Karpas-422 (cell line): ENCODE results near the gene B9D1. TPM values are rescaled to one million over a fixed set of nuclear protein-coding genes. Genes with fewer than 3 reads are reported as not detected.

Experiments
- DNase-seq: peaks from one replicate; pipeline ENCODE4 v3.0.0-alpha.2; 2015
- H2AFZ ChIP-seq: fragments of 200-600 bp; sonication (generic); 2 replicates; pipeline ENCODE4 v1.6.1; 2014; ENCODE audit warnings: antibody characterized with exemption, low read length, mixed read lengths
- H3K27ac ChIP-seq: fragments of 200-600 bp; sonication (generic); 2 replicates; pipeline ENCODE4 v1.5.1; 2014; ENCODE audit warnings: mild to moderate bottlenecking, low read length, moderate library complexity
- H3K27me3 ChIP-seq: fragments of 200-600 bp; sonication (generic); 2 replicates; pipeline ENCODE4 v1.6.1; 2014; ENCODE audit warnings: low read length, mixed read lengths
- H3K36me3 ChIP-seq: fragments of 200-600 bp; sonication (generic); 2 replicates; pipeline ENCODE4 v1.6.1; 2014; ENCODE audit warnings: low read length, mixed read lengths; ENCODE audit not compliant: insufficient read depth
- H3K4me1 ChIP-seq: fragments of 200-600 bp; sonication (generic); 2 replicates; pipeline ENCODE4 v1.6.1; 2014; ENCODE audit warnings: mild to moderate bottlenecking, low read length, mixed read lengths
- H3K4me2 ChIP-seq: fragments of 200-600 bp; sonication (generic); 2 replicates; pipeline ENCODE4 v1.6.1; 2014; ENCODE audit warnings: low read length, low read depth, mild to moderate bottlenecking; ENCODE audit not compliant: poor library complexity, severe bottlenecking
- H3K4me3 ChIP-seq: fragments of 200-600 bp; sonication (generic); 2 replicates; pipeline ENCODE4 v1.5.1; 2014; ENCODE audit warnings: mild to moderate bottlenecking, antibody characterized with exemption, low read length, mixed read lengths
- H3K79me2 ChIP-seq: fragments of 200-600 bp; sonication (generic); 2 replicates; pipeline ENCODE4 v1.6.1; 2014; ENCODE audit warnings: mild to moderate bottlenecking, low read length, mixed read lengths
- H3K9ac ChIP-seq: fragments of 200-600 bp; sonication (generic); 2 replicates; pipeline ENCODE4 v1.6.0; 2014; ENCODE audit warnings: low read length
- H3K9me2 ChIP-seq: fragments of 200-600 bp; sonication (generic), shearing (Covaris generic); replicated peaks from 2 replicates; pipeline ENCODE4 v1.6.0; 2014; ENCODE audit warnings: mild to moderate bottlenecking, low read length, moderate library complexity; ENCODE audit not compliant: insufficient read depth
- H3K9me3 ChIP-seq: fragments of 300-700, 200-600 bp; sonication (generic); 2 replicates; pipeline ENCODE4 v1.6.1; 2014; ENCODE audit warnings: low read length, mixed read lengths
- H4K20me1 ChIP-seq: fragments of 200-600 bp; sonication (generic); 2 replicates; pipeline ENCODE4 v1.6.1; 2014; ENCODE audit warnings: mild to moderate bottlenecking, antibody characterized with exemption, low read length, low read depth; ENCODE audit not compliant: insufficient read depth
- total RNA-seq: library from RNA; depleted of rRNA; stranded (reverse); fragments of >200 nt; shearing (Covaris generic); gene quantifications from 2 replicates; pipeline ENCODE4 v1.2.3, GENCODE V29; 2014; ENCODE audit warnings: low replicate concordance

Gene B9D1
- total RNA-seq, 1 experiment from 2014 or later: 29.1 TPM

DNA sequence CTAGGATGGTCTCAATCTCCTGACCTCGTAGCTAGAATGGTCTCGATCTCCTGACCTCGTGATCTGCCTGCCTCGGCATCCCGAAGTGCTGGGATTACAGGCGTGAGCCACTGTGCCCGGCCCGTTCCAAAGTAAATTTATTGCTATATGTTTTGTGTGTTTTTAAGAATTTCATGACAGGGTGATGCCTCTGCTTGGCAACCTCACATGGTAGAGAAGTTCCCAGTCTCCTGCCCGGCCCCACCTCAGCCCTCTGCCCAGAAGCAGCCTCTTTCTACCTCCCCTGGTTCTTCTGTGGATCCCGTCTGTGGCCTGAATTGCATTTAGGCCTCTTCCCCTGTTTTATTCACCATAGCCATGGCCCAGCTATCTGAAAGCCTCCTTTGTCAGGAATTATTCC is 55.0 kb downstream of the B9D1 start:
- no peaks in the 10 kb centered on the region for H3K79me2 ChIP-seq
- H3K36me3 ChIP-seq: no peaks in the 10 kb centered on the region
- H3K4me2 ChIP-seq: no peak overlapping the region
- no peaks in the 10 kb centered on the region for H3K27me3 ChIP-seq
- DNase-seq: no peak
- no peaks in the 10 kb centered on the region for H3K9me3 ChIP-seq
- H3K9ac ChIP-seq: no peak overlapping the region
- H3K9me2 ChIP-seq: no peaks in the 10 kb centered on the region
- no peak overlapping the region for H3K4me3 ChIP-seq
- H4K20me1 ChIP-seq: peaks cover 41% of the 10 kb centered on the region
- peaks cover 40% of the 10 kb centered on the region for H3K4me1 ChIP-seq
- no peak overlapping the region for H3K27ac ChIP-seq
- H2AFZ ChIP-seq: no peak overlapping the region

DNA sequence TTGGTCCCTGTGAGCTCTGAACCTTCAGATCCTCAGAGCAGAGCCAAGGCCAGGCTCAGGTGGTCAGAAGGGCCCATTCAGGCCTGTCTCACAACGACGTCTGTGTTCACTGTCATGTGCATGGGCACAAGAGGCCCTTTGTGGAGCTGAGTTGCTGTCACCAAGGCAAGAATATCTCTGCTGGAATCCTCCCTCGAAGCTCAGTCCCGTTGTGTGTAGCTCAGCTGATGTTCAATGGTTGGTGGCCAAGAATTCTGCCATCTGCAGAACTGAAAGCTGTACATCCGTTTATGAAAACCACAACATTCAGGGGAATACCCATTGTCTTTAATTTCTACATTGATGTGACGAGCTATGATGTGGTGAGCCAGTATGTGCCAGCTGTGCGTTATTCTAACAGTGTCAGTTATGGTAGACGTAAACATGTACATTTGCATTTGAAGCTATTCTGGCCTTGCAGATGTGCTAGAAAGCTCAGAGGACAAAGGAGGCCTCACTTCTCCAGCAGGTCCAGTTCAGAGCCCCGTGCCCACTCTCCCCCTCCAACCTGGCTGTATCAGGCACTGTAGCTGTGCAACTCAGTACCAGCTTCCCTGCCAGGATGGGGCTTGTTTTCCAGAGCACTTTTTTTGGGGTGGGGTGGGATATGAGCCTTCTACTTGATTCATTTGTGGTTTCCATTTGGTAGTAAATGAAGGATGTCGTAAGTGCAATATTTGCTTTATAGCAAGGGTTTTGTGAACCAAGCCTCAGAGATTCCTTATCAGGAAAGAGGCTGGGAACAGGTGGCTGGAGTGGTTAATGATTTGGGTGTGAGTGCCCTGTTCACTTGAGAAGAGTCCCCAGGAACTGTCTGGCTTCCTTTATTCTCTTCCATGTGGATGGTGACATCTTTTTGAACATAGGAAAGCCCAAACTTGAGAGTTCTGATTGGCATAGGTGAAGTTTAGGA is 56.1 kb downstream of the B9D1 start:
- Histone ChIP-seq H4K20me1 (peaks cover 45% of the 10 kb centered on the region), H3K4me3 (no peak overlapping the region), H3K4me2 (peak overlapping the region; percentile 28), H2AFZ (no peak overlapping the region), H3K27ac (no peak overlapping the region), H3K36me3 (no peaks in the 10 kb centered on the region), H3K9me2 (no peaks in the 10 kb centered on the region), H3K79me2 (no peaks in the 10 kb centered on the region), H3K9me3 (no peaks in the 10 kb centered on the region), H3K4me1 (peaks cover 40% of the 10 kb centered on the region), H3K27me3 (no peaks in the 10 kb centered on the region), H3K9ac (no peak overlapping the region)
- DNase-seq: peak; percentile 60

DNA sequence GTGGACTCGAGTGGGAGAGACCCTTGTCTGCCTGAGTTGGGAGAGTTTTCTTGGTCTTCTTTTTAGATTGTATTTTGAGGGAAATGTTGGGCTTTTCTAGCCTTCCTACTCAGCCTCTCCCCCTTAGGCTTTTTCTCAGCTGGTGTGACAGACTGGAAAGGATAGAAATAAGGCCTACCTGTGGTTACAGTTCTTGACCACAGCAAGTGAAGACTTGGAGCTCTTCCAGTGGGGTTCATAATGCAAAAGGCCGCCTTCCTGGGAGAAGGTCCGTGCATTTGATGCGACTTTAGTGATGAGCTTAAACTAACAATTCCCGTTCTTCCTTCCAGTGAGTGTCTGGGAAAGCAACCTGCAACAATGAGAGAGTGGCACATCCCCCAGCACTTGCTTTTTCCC is 56.8 kb downstream of the B9D1 start:
- Histone ChIP-seq H2AFZ (no peak overlapping the region), H3K9me2 (no peaks in the 10 kb centered on the region), H3K9me3 (no peaks in the 10 kb centered on the region), H3K9ac (no peak overlapping the region), H3K27ac (no peak overlapping the region), H3K27me3 (no peaks in the 10 kb centered on the region), H4K20me1 (peaks cover 52% of the 10 kb centered on the region), H3K79me2 (no peaks in the 10 kb centered on the region), H3K4me2 (peak overlapping the region; percentile 28), H3K4me1 (peaks cover 40% of the 10 kb centered on the region), H3K36me3 (no peaks in the 10 kb centered on the region), H3K4me3 (no peak overlapping the region)
- DNase-seq: no peak

DNA sequence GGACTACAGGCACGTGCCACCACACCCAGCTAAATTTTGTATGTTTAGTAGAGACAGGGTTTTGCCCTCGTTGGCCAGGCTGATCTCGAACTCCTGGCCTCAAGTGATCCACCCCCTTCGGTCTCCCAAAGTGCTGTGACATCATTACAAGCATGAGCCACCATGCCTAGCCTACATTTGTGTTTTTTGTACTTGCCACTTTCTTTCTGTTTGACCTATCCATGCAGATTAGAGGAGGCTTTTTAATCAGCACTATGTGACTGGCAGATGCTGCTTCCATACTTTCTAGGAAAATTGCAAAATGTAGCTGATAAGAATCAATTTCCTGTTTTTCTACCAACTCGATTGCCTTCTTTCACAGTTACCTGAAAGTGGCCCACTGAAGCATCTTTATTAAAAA is 57.3 kb downstream of the B9D1 start:
- DNase-seq: no peak
- Histone ChIP-seq H3K4me1 (peaks cover 40% of the 10 kb centered on the region), H3K4me2 (no peak overlapping the region)

DNA sequence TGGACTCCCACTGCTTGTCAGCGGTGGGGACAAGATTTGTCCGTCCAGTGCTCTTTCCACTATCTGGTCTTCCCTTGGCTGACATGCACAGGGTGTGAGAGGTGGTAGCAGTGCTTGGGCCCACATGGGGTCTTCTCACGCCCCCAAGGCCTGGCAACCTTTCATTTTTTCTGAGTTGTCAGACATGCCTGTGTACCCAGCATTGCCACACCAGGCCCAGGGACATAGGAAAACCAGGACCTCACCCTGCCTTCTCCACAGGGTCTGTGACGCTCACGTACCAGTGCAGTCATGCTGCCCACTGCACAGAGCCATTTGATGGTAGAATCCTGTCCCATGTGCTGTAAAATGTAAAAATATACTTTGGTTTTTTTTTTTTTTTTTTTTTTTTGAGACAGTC is 57.8 kb downstream of the B9D1 start:
- no peak overlapping the region for H3K4me3 ChIP-seq
- H3K79me2 ChIP-seq: no peaks in the 10 kb centered on the region
- H2AFZ ChIP-seq: no peak overlapping the region
- H3K9me2 ChIP-seq: no peaks in the 10 kb centered on the region
- H3K9ac ChIP-seq: no peak overlapping the region
- peaks cover 55% of the 10 kb centered on the region for H4K20me1 ChIP-seq
- H3K27me3 ChIP-seq: no peaks in the 10 kb centered on the region
- no peak overlapping the region for H3K4me2 ChIP-seq
- peaks cover 40% of the 10 kb centered on the region for H3K4me1 ChIP-seq
- no peak for DNase-seq
- no peaks in the 10 kb centered on the region for H3K36me3 ChIP-seq
- H3K27ac ChIP-seq: no peak overlapping the region
- H3K9me3 ChIP-seq: no peaks in the 10 kb centered on the region

More for the DNA sequence above, 57.3 kb downstream of the B9D1 start:
- no peaks in the 10 kb centered on the region for H3K27me3 ChIP-seq
- no peak overlapping the region for H3K4me3 ChIP-seq
- no peak overlapping the region for H3K9ac ChIP-seq
- no peak overlapping the region for H3K27ac ChIP-seq
- H3K36me3 ChIP-seq: no peaks in the 10 kb centered on the region
- H4K20me1 ChIP-seq: peaks cover 53% of the 10 kb centered on the region
- H2AFZ ChIP-seq: no peak overlapping the region
- H3K9me3 ChIP-seq: no peaks in the 10 kb centered on the region
- no peaks in the 10 kb centered on the region for H3K79me2 ChIP-seq
- H3K9me2 ChIP-seq: no peaks in the 10 kb centered on the region

DNA sequence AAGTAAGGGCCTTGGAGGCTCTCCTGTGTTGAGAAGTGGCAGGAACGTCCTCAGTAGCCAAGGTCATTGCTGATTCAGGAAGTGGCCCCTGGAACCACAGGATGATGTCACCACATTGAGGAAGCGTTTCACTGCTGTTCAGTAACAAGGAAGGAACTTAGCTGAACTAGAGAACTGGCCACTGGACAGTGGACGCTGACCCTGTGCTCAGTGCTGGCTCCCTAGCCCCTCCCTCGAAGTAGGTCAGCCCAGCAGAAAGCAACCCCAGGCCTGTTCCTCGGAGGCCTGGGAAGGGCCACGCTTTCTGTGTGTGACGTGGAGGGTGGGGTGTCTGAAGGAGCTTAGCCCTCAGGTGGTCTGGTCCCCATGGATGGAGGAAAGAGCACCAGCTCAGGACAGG is 58.3 kb downstream of the B9D1 start:
- H3K27me3 ChIP-seq: no peaks in the 10 kb centered on the region
- H3K36me3 ChIP-seq: no peaks in the 10 kb centered on the region
- no peaks in the 10 kb centered on the region for H3K9me2 ChIP-seq
- H4K20me1 ChIP-seq: peaks cover 58% of the 10 kb centered on the region
- H2AFZ ChIP-seq: no peak overlapping the region
- H3K9me3 ChIP-seq: no peaks in the 10 kb centered on the region
- H3K4me3 ChIP-seq: no peak overlapping the region
- H3K27ac ChIP-seq: no peak overlapping the region
- H3K4me2 ChIP-seq: no peak overlapping the region
- no peaks in the 10 kb centered on the region for H3K79me2 ChIP-seq
- peaks cover 40% of the 10 kb centered on the region for H3K4me1 ChIP-seq
- H3K9ac ChIP-seq: no peak overlapping the region
- peak; percentile 46 for DNase-seq

DNA sequence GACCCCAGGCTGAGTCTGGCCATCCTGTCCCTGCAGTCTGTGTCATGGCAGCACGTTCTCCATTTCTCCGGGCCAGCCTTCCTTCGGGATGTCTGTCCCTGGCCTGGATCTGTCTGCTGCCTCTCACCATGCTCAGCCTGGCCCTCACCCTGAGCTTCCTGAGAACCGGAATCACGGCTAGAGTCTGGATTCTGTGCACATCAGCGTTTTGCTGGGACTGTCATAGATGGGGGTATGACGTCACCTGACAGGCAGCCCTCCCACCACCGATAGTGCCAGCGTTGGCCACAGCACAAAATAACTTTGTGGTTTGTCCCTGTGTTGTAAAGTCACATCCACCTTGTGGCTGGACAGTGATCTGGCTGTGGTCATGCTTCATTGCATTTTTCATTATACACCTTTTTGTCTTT is 59.2 kb downstream of the B9D1 start:
- Histone ChIP-seq H3K36me3 (no peaks in the 10 kb centered on the region), H3K4me1 (peaks cover 40% of the 10 kb centered on the region), H3K9me3 (no peaks in the 10 kb centered on the region), H4K20me1 (peaks cover 59% of the 10 kb centered on the region), H3K4me3 (no peak overlapping the region), H3K9ac (no peak overlapping the region), H3K27me3 (no peaks in the 10 kb centered on the region), H2AFZ (no peak overlapping the region), H3K4me2 (no peak overlapping the region), H3K9me2 (no peaks in the 10 kb centered on the region), H3K79me2 (no peaks in the 10 kb centered on the region), H3K27ac (no peak overlapping the region)
- no peak for DNase-seq

DNA sequence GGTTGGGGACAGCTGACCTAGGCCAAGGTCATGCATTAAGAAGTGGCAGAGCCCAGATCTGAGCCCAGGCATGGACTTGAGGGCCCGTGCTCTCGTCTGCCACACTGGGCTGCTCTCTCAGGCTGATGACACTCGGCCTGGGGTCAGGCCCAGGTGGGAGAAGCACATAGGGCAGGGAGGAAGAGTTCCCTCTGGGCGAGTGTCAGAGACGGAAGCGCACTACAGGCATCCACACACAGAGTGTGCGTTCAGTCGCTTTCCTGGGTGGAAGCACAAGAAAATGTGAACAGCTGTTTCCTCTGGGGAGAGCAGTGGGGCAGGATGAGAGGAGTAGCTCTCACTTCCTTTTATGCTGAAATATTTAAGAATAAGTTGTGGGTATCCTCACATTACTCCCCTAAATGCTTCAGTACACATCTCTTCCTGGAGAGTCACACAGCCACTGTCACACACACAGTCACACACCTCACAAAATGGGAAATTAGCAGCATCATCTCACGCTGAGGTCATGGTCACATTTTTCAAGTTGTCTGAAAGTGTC is 59.7 kb downstream of the B9D1 start:
- peaks cover 40% of the 10 kb centered on the region for H3K4me1 ChIP-seq
- no peaks in the 10 kb centered on the region for H3K9me3 ChIP-seq
- no peaks in the 10 kb centered on the region for H3K36me3 ChIP-seq
- no peak overlapping the region for H3K27ac ChIP-seq
- DNase-seq: peak; percentile 58
- H3K9ac ChIP-seq: no peak overlapping the region
- peaks cover 58% of the 10 kb centered on the region for H4K20me1 ChIP-seq
- no peak overlapping the region for H3K4me3 ChIP-seq
- H2AFZ ChIP-seq: no peak overlapping the region
- H3K4me2 ChIP-seq: no peak overlapping the region
- H3K9me2 ChIP-seq: no peaks in the 10 kb centered on the region
- H3K79me2 ChIP-seq: no peaks in the 10 kb centered on the region
- no peaks in the 10 kb centered on the region for H3K27me3 ChIP-seq
